Measurements from ENCODE around the gene RUNX3. TPM values are rescaled to one million over a fixed set of nuclear protein-coding genes. Genes with fewer than 3 reads are reported as not detected.

The RUNX3 gene
- total and polyA plus RNA-seq, 8 donors: 0.29 to 6.1 (median 2.6) TPM; not detected in 1

- TF ChIP-seq POLR2AphosphoS5 (IDR thresholded peaks at IDR 0.05) (no peak), EP300 (IDR thresholded peaks at IDR 0.05) (no peak), CTCF (IDR thresholded peaks at IDR 0.05) (no peak), POLR2A (IDR thresholded peaks at IDR 0.05) (no peak)
- no peak for DNase-seq
- H3K9me3 ChIP-seq: peaks cover 6 to 37% (median 31%) of the 10 kb centered on the region in 4 donors
- H3K4me3 ChIP-seq: no peak overlapping the region
- H3K36me3 ChIP-seq: no peaks in the 10 kb centered on the region
- intact Hi-C loops (cut with DNase I; ENCODE audit: low total_unique reads): no loop called here
- peaks cover 0 to 67% (median 13%) of the 10 kb centered on the region in 3 donors for H3K27me3 ChIP-seq
- WGBS, 5 donors: 69 to 89% (median 85%) methylated on average over 6 of the region's 6 CpGs
- H3K4me1 ChIP-seq: no peaks in the 10 kb centered on the region
- no peak overlapping the region for H3K27ac ChIP-seq
These were observed 42.8 kb upstream of the RUNX3 start for GRCh38 chr1:24972915-24973242.

- H3K27ac ChIP-seq: no peak overlapping the region
- intact Hi-C loops (cut with DNase I; ENCODE audit: low total_unique reads): no loop called here
- H3K9me3 ChIP-seq: peaks cover 6 to 35% (median 31%) of the 10 kb centered on the region in 4 donors
- H3K36me3 ChIP-seq: no peaks in the 10 kb centered on the region
- 62 to 68% (median 65%) methylated on average over 8 of the region's 8 CpGs for WGBS, 5 donors
- no peak for DNase-seq
- no peaks in the 10 kb centered on the region for H3K4me1 ChIP-seq
- no peak overlapping the region for H3K4me3 ChIP-seq
- H3K27me3 ChIP-seq: peaks cover 0 to 62% (median 13%) of the 10 kb centered on the region in 3 donors
- TF ChIP-seq POLR2AphosphoS5 (IDR thresholded peaks at IDR 0.05) (no peak), EP300 (IDR thresholded peaks at IDR 0.05) (no peak), POLR2A (IDR thresholded peaks at IDR 0.05) (no peak), CTCF (IDR thresholded peaks at IDR 0.05) (no peak)
These were observed 42.3 kb upstream of the RUNX3 start for GRCh38 chr1:24972221-24972914.

DNA sequence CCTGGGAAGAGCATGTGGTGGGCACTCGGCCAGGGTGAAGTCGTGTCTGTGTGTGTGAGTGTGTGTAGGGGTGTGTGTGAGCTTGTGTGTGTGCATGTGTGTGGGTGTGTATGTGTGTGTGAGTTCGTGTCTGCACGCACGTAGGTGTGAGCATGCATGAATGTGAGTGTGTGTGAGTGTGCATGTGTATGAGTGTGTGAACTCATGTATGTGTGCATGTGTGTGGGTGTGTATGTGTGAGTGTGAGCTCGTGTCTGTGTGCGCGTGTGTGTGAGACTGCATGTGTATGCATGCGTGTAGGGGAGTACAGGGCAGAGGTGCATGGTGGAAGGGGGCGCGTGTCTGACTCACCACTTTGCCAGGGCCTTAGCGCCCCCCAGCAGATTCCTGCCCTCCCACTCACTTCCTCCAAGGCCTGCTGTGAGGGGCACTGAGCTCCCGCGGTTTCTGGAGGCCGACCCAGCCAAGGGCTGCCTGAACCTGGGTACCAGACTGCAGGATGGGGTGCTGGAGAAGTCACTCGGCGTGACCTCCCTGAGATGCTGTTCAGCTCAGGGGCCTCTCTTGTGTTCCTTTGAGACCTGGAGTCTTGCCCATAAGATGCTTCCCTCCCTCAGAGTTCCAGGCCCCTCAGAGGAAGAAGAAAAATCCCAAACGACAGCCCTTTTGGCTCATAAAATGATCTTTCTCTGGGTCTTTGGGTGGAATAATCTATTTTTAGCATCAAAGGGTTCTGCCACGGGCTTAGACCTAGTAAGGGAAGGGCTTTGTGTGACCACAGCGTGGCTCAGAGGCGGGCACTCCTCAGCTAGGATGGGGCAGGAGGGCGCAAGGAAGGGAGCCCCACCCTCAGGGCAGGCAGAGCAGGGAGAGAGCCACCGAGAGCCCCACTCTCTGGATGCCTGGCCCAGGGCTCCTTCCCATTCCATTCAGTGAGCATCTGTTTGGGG lies 41.1 kb upstream of the RUNX3 start:
- Histone ChIP-seq H3K27me3 (peaks cover 0 to 62% (median 16%) of the 10 kb centered on the region in 3 donors), H3K9me3 (peaks cover 6 to 24% (median 22%) of the 10 kb centered on the region in 4 donors), H3K4me1 (no peaks in the 10 kb centered on the region), H3K36me3 (no peaks in the 10 kb centered on the region), H3K27ac (no peak overlapping the region), H3K4me3 (no peak overlapping the region)
- no peak for TF ChIP-seq POLR2A (IDR thresholded peaks at IDR 0.05)
- no peak for TF ChIP-seq CTCF (IDR thresholded peaks at IDR 0.05)
- no peak for TF ChIP-seq POLR2AphosphoS5 (IDR thresholded peaks at IDR 0.05)
- no peak for TF ChIP-seq EP300 (IDR thresholded peaks at IDR 0.05)
- WGBS, 5 donors: 68 to 78% (median 77%) methylated on average over 22 to 23 of the region's 23 CpGs
- intact Hi-C loops (cut with DNase I; ENCODE audit: low total_unique reads): no loop called here
- no peak for DNase-seq

- H3K36me3 ChIP-seq: no peaks in the 10 kb centered on the region
- intact Hi-C loops (cut with DNase I; ENCODE audit: low total_unique reads): no loop called here
- H3K27me3 ChIP-seq: peaks cover 0 to 64% (median 16%) of the 10 kb centered on the region in 3 donors
- DNase-seq: peak in 1 of 2 donors; percentile 47
- H3K4me1 ChIP-seq: no peaks in the 10 kb centered on the region
- H3K4me3 ChIP-seq: no peak overlapping the region
- 33 to 60% (median 38%) methylated on average over 2 to 13 of the region's 13 CpGs for WGBS, 5 donors
- no peak overlapping the region for H3K27ac ChIP-seq
- no peak for TF ChIP-seq EP300 (IDR thresholded peaks at IDR 0.05)
- no peak for TF ChIP-seq POLR2AphosphoS5 (IDR thresholded peaks at IDR 0.05)
- no peak for TF ChIP-seq CTCF (IDR thresholded peaks at IDR 0.05)
- TF ChIP-seq POLR2A (IDR thresholded peaks at IDR 0.05): no peak
- H3K9me3 ChIP-seq: peaks cover 5 to 16% (median 16%) of the 10 kb centered on the region in 4 donors
These were observed 40.3 kb upstream of the RUNX3 start for GRCh38 chr1:24970399-24970753.
